ENCODE data around the gene RPS3A. TPM values are rescaled to one million over a fixed set of nuclear protein-coding genes. Genes with fewer than 3 reads are reported as not detected.

RPS3A gene
- total RNA-seq, 1 experiment from 2014 or later = 2,111 TPM

DNA sequence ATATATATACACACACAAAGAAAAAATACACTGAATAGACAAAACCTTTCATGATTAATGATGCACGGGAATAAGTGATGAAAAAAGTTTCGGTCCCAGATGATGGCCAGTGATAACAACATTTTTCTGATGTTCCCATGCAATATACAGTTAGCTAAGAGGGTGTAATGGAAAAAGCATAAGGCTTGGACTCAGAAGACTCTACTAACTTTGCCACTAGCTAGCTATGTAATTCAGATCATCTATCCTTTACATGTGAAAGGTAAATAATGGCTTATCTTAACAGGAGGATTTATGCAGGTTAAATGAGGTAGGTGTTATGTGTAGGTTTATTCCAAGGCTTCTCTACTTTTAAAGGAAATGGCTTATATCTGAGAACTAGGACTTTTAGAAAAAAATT is 4.3 kb downstream of the RPS3A start:
- POLR2A ChIA-PET = no interaction called here
- Mint-ChIP-seq H3K27me3 (ENCODE audit: low read depth) (no peaks in the 10 kb centered on the region), H3K4me1 (peaks cover 24% of the 10 kb centered on the region), H3K4me3 (no peak overlapping the region), H3K9me3 (no peaks in the 10 kb centered on the region), H3K36me3 (peaks cover 83% of the 10 kb centered on the region), H3K27ac (0 out of 2 replicates have a peak overlapping the region, but pooled peaks have one; percentile 15)
- CTCF ChIA-PET = no interaction called here
- TF ChIP-seq, protein P1, sequence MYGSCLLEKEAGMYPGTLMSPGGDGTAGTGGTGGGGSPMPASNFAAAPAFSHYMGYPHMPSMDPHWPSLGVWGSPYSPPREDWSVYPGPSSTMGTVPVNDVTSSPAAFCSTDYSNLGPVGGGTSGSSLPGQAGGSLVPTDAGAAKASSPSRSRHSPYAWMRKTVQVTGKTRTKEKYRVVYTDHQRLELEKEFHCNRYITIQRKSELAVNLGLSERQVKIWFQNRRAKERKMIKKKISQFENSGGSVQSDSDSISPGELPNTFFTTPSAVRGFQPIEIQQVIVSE (CRISPR knock-in tag; IDR thresholded peaks at IDR 0.05; ENCODE audit: borderline replicate concordance) = no peak
- TF ChIP-seq, protein P2, sequence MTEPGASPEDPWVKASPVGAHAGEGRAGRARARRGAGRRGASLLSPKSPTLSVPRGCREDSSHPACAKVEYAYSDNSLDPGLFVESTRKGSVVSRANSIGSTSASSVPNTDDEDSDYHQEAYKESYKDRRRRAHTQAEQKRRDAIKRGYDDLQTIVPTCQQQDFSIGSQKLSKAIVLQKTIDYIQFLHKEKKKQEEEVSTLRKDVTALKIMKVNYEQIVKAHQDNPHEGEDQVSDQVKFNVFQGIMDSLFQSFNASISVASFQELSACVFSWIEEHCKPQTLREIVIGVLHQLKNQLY (CRISPR knock-in tag; IDR thresholded peaks at IDR 0.05) = no peak
- TF ChIP-seq NFATC4 (CRISPR knock-in tag; IDR thresholded peaks at IDR 0.05) (no peak), SP1 (CRISPR knock-in tag; conservative IDR thresholded peaks at IDR 0.05) (no peak), ZNF121 (CRISPR knock-in tag; IDR thresholded peaks at IDR 0.05) (no peak), NR1H2 (CRISPR knock-in tag; IDR thresholded peaks at IDR 0.05) (no peak), JAZF1 (CRISPR knock-in tag; IDR thresholded peaks at IDR 0.05) (no peak), JUN (CRISPR knock-in tag; IDR thresholded peaks at IDR 0.05) (no peak), KAT7 (CRISPR knock-in tag; IDR thresholded peaks at IDR 0.05; ENCODE audit: borderline replicate concordance) (no peak)
- TF ChIP-seq, protein P3, sequence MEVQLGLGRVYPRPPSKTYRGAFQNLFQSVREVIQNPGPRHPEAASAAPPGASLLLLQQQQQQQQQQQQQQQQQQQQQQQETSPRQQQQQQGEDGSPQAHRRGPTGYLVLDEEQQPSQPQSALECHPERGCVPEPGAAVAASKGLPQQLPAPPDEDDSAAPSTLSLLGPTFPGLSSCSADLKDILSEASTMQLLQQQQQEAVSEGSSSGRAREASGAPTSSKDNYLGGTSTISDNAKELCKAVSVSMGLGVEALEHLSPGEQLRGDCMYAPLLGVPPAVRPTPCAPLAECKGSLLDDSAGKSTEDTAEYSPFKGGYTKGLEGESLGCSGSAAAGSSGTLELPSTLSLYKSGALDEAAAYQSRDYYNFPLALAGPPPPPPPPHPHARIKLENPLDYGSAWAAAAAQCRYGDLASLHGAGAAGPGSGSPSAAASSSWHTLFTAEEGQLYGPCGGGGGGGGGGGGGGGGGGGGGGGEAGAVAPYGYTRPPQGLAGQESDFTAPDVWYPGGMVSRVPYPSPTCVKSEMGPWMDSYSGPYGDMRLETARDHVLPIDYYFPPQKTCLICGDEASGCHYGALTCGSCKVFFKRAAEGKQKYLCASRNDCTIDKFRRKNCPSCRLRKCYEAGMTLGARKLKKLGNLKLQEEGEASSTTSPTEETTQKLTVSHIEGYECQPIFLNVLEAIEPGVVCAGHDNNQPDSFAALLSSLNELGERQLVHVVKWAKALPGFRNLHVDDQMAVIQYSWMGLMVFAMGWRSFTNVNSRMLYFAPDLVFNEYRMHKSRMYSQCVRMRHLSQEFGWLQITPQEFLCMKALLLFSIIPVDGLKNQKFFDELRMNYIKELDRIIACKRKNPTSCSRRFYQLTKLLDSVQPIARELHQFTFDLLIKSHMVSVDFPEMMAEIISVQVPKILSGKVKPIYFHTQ (CRISPR knock-in tag; IDR thresholded peaks at IDR 0.05) = no peak
- TF ChIP-seq, protein P4, sequence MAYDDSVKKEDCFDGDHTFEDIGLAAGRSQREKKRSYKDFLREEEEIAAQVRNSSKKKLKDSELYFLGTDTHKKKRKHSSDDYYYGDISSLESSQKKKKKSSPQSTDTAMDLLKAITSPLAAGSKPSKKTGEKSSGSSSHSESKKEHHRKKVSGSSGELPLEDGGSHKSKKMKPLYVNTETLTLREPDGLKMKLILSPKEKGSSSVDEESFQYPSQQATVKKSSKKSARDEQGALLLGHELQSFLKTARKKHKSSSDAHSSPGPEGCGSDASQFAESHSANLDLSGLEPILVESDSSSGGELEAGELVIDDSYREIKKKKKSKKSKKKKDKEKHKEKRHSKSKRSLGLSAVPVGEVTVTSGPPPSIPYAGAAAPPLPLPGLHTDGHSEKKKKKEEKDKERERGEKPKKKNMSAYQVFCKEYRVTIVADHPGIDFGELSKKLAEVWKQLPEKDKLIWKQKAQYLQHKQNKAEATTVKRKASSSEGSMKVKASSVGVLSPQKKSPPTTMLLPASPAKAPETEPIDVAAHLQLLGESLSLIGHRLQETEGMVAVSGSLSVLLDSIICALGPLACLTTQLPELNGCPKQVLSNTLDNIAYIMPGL (CRISPR knock-in tag; IDR thresholded peaks at IDR 0.05) = no peak
- TF ChIP-seq, protein P5, sequence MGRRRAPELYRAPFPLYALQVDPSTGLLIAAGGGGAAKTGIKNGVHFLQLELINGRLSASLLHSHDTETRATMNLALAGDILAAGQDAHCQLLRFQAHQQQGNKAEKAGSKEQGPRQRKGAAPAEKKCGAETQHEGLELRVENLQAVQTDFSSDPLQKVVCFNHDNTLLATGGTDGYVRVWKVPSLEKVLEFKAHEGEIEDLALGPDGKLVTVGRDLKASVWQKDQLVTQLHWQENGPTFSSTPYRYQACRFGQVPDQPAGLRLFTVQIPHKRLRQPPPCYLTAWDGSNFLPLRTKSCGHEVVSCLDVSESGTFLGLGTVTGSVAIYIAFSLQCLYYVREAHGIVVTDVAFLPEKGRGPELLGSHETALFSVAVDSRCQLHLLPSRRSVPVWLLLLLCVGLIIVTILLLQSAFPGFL (CRISPR knock-in tag; IDR thresholded peaks at IDR 0.05; ENCODE audit: borderline replicate concordance) = no peak
- TF ChIP-seq, protein P6, sequence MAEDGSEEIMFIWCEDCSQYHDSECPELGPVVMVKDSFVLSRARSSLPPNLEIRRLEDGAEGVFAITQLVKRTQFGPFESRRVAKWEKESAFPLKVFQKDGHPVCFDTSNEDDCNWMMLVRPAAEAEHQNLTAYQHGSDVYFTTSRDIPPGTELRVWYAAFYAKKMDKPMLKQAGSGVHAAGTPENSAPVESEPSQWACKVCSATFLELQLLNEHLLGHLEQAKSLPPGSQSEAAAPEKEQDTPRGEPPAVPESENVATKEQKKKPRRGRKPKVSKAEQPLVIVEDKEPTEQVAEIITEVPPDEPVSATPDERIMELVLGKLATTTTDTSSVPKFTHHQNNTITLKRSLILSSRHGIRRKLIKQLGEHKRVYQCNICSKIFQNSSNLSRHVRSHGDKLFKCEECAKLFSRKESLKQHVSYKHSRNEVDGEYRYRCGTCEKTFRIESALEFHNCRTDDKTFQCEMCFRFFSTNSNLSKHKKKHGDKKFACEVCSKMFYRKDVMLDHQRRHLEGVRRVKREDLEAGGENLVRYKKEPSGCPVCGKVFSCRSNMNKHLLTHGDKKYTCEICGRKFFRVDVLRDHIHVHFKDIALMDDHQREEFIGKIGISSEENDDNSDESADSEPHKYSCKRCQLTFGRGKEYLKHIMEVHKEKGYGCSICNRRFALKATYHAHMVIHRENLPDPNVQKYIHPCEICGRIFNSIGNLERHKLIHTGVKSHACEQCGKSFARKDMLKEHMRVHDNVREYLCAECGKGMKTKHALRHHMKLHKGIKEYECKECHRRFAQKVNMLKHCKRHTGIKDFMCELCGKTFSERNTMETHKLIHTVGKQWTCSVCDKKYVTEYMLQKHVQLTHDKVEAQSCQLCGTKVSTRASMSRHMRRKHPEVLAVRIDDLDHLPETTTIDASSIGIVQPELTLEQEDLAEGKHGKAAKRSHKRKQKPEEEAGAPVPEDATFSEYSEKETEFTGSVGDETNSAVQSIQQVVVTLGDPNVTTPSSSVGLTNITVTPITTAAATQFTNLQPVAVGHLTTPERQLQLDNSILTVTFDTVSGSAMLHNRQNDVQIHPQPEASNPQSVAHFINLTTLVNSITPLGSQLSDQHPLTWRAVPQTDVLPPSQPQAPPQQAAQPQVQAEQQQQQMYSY (CRISPR knock-in tag; IDR thresholded peaks at IDR 0.05) = no peak
- ATAC-seq (no peak), DNase-seq (ENCODE audit: low spot score) (no peak)

DNA sequence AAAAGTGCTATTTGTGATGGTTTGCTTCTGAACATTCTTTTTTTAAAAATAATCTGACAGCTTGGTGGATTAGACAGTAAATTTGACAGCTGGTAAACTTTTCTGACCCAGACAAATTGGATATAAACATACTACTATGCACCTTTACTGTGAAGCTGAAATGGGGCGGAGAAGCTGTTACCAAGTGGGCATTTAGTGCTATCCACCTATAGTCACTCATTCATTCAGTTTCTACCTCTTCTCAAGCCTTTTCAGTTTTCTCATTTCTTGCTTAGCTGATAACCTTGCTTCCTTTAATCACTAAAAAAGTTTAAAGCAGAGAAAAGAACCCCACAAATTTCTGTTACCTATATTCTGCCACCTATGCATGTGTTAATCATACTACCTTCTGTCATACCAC is 5.2 kb downstream of the RPS3A start:
- Mint-ChIP-seq H3K27ac (peak overlapping the region; percentile 27; the same call in 1 of the 2 replicates), H3K36me3 (peaks cover 83% of the 10 kb centered on the region), H3K4me1 (peaks cover 24% of the 10 kb centered on the region), H3K4me3 (no peak overlapping the region), H3K9me3 (no peaks in the 10 kb centered on the region), H3K27me3 (ENCODE audit: low read depth) (no peaks in the 10 kb centered on the region)
- DNase-seq (ENCODE audit: low spot score) (no peak), ATAC-seq (no peak)
- ChIA-PET POLR2A (interaction anchor here (0.6 kb wide), 1 partner anchor 39 kb away, joined by 3 read pairs; no protein-coding TSS in a partner anchor), CTCF (no interaction called here)
- no peak for TF ChIP-seq RORB (CRISPR knock-in tag; IDR thresholded peaks at IDR 0.05)

All from WTC11 (cell line).